HEK293 (cell line): ENCODE measurements around the gene GRM5.

ENCODE experiments used
- CTCF ChIA-PET: fragments of 350-600 bp; formaldehyde crosslinking; extraction: SDS; loops from one replicate; lab custom pipeline; 2021; ENCODE audit warnings: antibody characterized with exemption; lab: Yijun Ruan, JAX
- POLR2A ChIA-PET: fragments of 300-600 bp; formaldehyde crosslinking; extraction: SDS; loops from one replicate; lab custom pipeline; 2020; ENCODE audit warnings: antibody characterized with exemption, inconsistent platforms; lab: Yijun Ruan, JAX
- H3K27ac ChIP-seq: fragments of 200-500 bp; sonication (Bioruptor generic); 2 replicates; pipeline ENCODE4 v1.5.1; 2014; ENCODE audit warnings: low read depth, low read length, control low read depth, inconsistent platforms; ENCODE audit errors: extremely low read depth
- H3K36me3 ChIP-seq, 2 experiments: fragments of 200-500 bp in 1 of 2; sonication (Bioruptor generic) in 1 of 2; 1 replicate in 1 of 2; 2 replicates in 1 of 2; pipeline ENCODE4 v1.5.1; 2014 to 2017; ENCODE audit warnings: inconsistent platforms in 2 of 2, low read length in 2 of 2; ENCODE audit not compliant: control insufficient read depth in 2 of 2, insufficient read depth in 1 of 2
- H3K4me1 ChIP-seq: fragments of 200-500 bp; sonication (Bioruptor generic); 2 replicates; pipeline ENCODE4 v1.5.1; 2014; ENCODE audit warnings: mild to moderate bottlenecking, low read length, inconsistent platforms; ENCODE audit not compliant: control insufficient read depth, insufficient read depth
- H3K4me3 ChIP-seq: 2 replicates; pipeline ENCODE4 v1.5.1; 2011; ENCODE audit warnings: low read depth, mild to moderate bottlenecking, control low read depth, low read length, moderate library complexity
- H3K9me3 ChIP-seq: fragments of 200-500 bp; sonication (Bioruptor generic); 2 replicates; pipeline ENCODE4 v1.5.1; 2014; ENCODE audit warnings: low read depth, low read length, inconsistent platforms; ENCODE audit not compliant: control insufficient read depth, insufficient read depth
- PRDM1 ChIP-seq: fragments of 450-650 bp; formaldehyde crosslinking; IDR thresholded peaks from 2 replicates; pipeline ENCODE4; 2016; ENCODE audit warnings: missing biosample characterization, missing genetic modification characterization
- PRDM10 ChIP-seq: fragments of 450-650 bp; formaldehyde crosslinking; IDR thresholded peaks from 2 replicates; pipeline ENCODE4 v1.5.1; 2016; ENCODE audit warnings: missing biosample characterization, missing genetic modification characterization
- PRDM6 ChIP-seq: fragments of 450-650 bp; formaldehyde crosslinking; IDR thresholded peaks from 2 replicates; pipeline ENCODE4 v1.5.1; 2017; ENCODE audit warnings: missing biosample characterization, missing genetic modification characterization
- TSHZ1 ChIP-seq: fragments of 450-650 bp; formaldehyde crosslinking; IDR thresholded peaks from 2 replicates; pipeline ENCODE4 v1.5.1; 2016; ENCODE audit warnings: missing biosample characterization, missing genetic modification characterization, borderline replicate concordance
- ZEB2 ChIP-seq: fragments of 450-650 bp; formaldehyde crosslinking; IDR thresholded peaks from 2 replicates; pipeline ENCODE4 v1.5.1; 2016; ENCODE audit warnings: missing biosample characterization, missing genetic modification characterization
- ZNF362 ChIP-seq: fragments of 450-650 bp; formaldehyde crosslinking; IDR thresholded peaks from 2 replicates; pipeline ENCODE4 v1.5.1; 2016; ENCODE audit warnings: missing biosample characterization, missing genetic modification characterization
- ZNF391 ChIP-seq: fragments of 450-650 bp; formaldehyde crosslinking; IDR thresholded peaks from 2 replicates; pipeline ENCODE4 v1.5.1; 2016; ENCODE audit warnings: low read depth, missing biosample characterization, missing genetic modification characterization, borderline replicate concordance
- ZNF48 ChIP-seq: fragments of 450-650 bp; formaldehyde crosslinking; IDR thresholded peaks from 2 replicates; pipeline ENCODE4 v1.5.1; 2016; ENCODE audit warnings: missing biosample characterization, missing genetic modification characterization
- ZNF521 ChIP-seq: fragments of 450-650 bp; formaldehyde crosslinking; IDR thresholded peaks from 2 replicates; pipeline ENCODE4 v1.5.1; 2017; ENCODE audit warnings: missing biosample characterization, mild to moderate bottlenecking, missing genetic modification characterization
- ZNF624 ChIP-seq: fragments of 450-650 bp; formaldehyde crosslinking; IDR thresholded peaks from 2 replicates; pipeline ENCODE4 v1.5.1; 2017; ENCODE audit warnings: missing biosample characterization, missing genetic modification characterization
- ZNF654 ChIP-seq: fragments of 450-650 bp; formaldehyde crosslinking; IDR thresholded peaks from 2 replicates; pipeline ENCODE4 v1.5.1; 2016; ENCODE audit warnings: low read depth, missing biosample characterization, missing genetic modification characterization
- ZNF843 ChIP-seq: fragments of 450-650 bp; formaldehyde crosslinking; IDR thresholded peaks from 2 replicates; pipeline ENCODE4 v1.5.1; 2016; ENCODE audit warnings: missing biosample characterization, missing genetic modification characterization

The GRM5 gene

GRCh38 chr11:88666364-88666763 is 399.4 kb downstream of the GRM5 start (continued):
- no peak for TF ChIP-seq TSHZ1 (tag by site-specific recombination)
- TF ChIP-seq ZNF391 = no peak
- TF ChIP-seq ZNF654 (tag by site-specific recombination) = no peak
- no peak for TF ChIP-seq ZNF48
- TF ChIP-seq ZNF624 = no peak
- TF ChIP-seq PRDM6 = no peak
- no peak for TF ChIP-seq ZNF521 (tag by site-specific recombination)
- TF ChIP-seq ZNF362 (tag by site-specific recombination) = no peak
- no peak for TF ChIP-seq ZEB2 (tag by site-specific recombination)

- no peaks in the 10 kb centered on the region for H3K9me3 ChIP-seq
- no peaks in the 10 kb centered on the region for H3K4me1 ChIP-seq
- no peak overlapping the region for H3K4me3 ChIP-seq
- H3K27ac ChIP-seq = no peak overlapping the region
- no peaks in the 10 kb centered on the region for H3K36me3 ChIP-seq
- POLR2A ChIA-PET = no interaction called here
- CTCF ChIA-PET = no interaction called here
- 0 out of 2 replicates have a peak, but pooled peaks have one; percentile 11 for TF ChIP-seq PRDM1 (tag by site-specific recombination)
- TF ChIP-seq ZNF362 (tag by site-specific recombination) = no peak
Measured at GRCh38 chr11:88657076-88657738, 408.6 kb downstream of the GRM5 start.

GRCh38 chr11:88656283-88656682 is 409.5 kb downstream of the GRM5 start:
- no peaks in the 10 kb centered on the region for H3K4me1 ChIP-seq
- no peaks in the 10 kb centered on the region for H3K9me3 ChIP-seq
- TF ChIP-seq PRDM10 = no peak
- TF ChIP-seq ZNF843 (tag by site-specific recombination) = no peak
- TF ChIP-seq ZNF391 = no peak
- no peak overlapping the region for H3K4me3 ChIP-seq
- H3K36me3 ChIP-seq = no peaks in the 10 kb centered on the region
- no peak overlapping the region for H3K27ac ChIP-seq
- CTCF ChIA-PET = no interaction called here
- POLR2A ChIA-PET = no interaction called here
